Natural killer cell treated with Interleukin-12 subunit alpha and Interleukin-12 subunit beta and Interleukin-15 and Interleukin-18, amount 100 ng/mL, for 72 hours (primary cell): Measurements from ENCODE around the gene CTPS2. TPM values are rescaled to one million over a fixed set of nuclear protein-coding genes. Genes with fewer than 3 reads are reported as not detected.
"Not testable (repeated sequence)": the region's sequence is repeated elsewhere in the genome, so short reads cannot be mapped to it uniquely, and the experiment has no call there.

Experiments
- ATAC-seq, 2 donors: fragments of 150-1000 bp; cut with Tn5 transposase in 1 of 2; sonication (Bioruptor Pico), chemical (Tn5 transposase) in 1 of 2; 2 replicates each; pipeline ENCODE4 v1.10.0; 2021
- DNase-seq: peaks from one replicate; pipeline ENCODE4 v3.0.0; 2022; ENCODE audit warnings: low spot score
- H3K27ac Mint-ChIP-seq, 2 donors: 1 replicate in 1 of 2; 2 replicates in 1 of 2; pipeline ENCODE4 v1.8.0; 2022; ENCODE audit warnings: mixed read lengths in 2 of 2, mild to moderate bottlenecking in 1 of 2, moderate library complexity in 1 of 2
- H3K27me3 Mint-ChIP-seq, 2 donors: 1 replicate in 1 of 2; 2 replicates in 1 of 2; pipeline ENCODE4 v1.8.0; 2022; ENCODE audit warnings: mixed read lengths in 2 of 2
- H3K36me3 Mint-ChIP-seq: one replicate; pipeline ENCODE4 v1.8.0; 2022; ENCODE audit warnings: mixed read lengths
- H3K4me1 Mint-ChIP-seq, 2 donors: 1 replicate in 1 of 2; 2 replicates in 1 of 2; pipeline ENCODE4 v1.8.0; 2022; ENCODE audit warnings: low read depth in 2 of 2, mixed read lengths in 2 of 2, mild to moderate bottlenecking in 1 of 2
- H3K4me3 Mint-ChIP-seq: one replicate; pipeline ENCODE4 v1.8.0; 2022; ENCODE audit warnings: mixed read lengths
- H3K9me3 Mint-ChIP-seq: 2 replicates; pipeline ENCODE4 v1.8.0; 2022; ENCODE audit warnings: mixed read lengths
- total RNA-seq, 2 donors: library from RNA; stranded (reverse); gene quantifications; one replicate each; pipeline ENCODE4 v1.2.3, GENCODE V29; 2022

The CTPS2 gene
- total RNA-seq, 2 donors from 2014 or later: 3.8 to 5.8 TPM

DNA sequence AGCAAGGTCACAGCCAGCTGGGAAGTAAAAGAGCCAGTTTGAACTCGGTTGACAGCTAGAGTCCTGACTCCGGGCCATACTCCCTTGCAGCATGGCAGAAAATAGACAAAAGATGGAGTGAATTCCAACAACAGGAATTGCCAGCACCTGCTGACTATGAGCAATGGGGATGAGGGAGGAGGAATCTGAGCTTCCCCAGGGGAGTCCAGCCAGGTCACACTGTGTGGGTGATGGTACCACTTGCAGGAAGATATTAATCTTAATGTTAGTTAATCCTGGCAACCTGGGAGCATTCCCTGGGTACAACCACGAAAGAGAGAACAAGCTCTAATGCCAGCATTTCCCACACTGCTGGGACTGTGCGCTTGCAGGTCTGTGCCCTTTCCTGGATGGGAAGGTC, 110.6 kb downstream of the CTPS2 start:
- Mint-ChIP-seq H3K36me3 (peaks cover 5% of the 10 kb centered on the region), H3K27ac (no peak overlapping the region), H3K4me3 (no peak overlapping the region), H3K9me3 (no peaks in the 10 kb centered on the region), H3K4me1 (no peaks in the 10 kb centered on the region), H3K27me3 (no peaks in the 10 kb centered on the region)
- DNase-seq (no peak), ATAC-seq (no peak)

- Mint-ChIP-seq H3K4me3 (no peak overlapping the region), H3K4me1 (no peaks in the 10 kb centered on the region), H3K27ac (no peak overlapping the region), H3K27me3 (no peaks in the 10 kb centered on the region), H3K36me3 (peaks cover 5% of the 10 kb centered on the region), H3K9me3 (no peaks in the 10 kb centered on the region)
- DNase-seq: no peak
- no peak for ATAC-seq
Observed at GRCh38 chrX:16594490-16594889, 118.0 kb downstream of the CTPS2 start.

DNA sequence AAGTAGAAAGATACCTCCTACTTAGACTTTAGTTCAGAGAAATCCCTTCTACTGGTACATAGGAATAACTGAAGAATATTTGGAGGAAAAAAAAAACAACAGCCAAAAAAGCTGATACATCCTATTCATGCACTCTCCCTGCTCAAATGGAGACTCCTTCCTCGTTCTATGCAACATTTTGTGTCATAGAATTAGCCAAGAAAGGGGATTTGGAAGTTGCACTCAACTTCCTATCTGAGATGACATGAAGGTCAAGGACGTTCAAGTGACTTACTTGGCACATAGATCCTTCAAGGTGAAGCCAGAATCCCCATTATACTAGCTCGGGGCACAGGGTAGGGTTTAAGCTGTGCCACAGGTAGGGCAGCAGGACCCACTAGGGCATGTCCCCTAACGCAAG, 118.7 kb downstream of the CTPS2 start:
- H3K9me3 Mint-ChIP-seq: no peaks in the 10 kb centered on the region
- H3K27me3 Mint-ChIP-seq: no peaks in the 10 kb centered on the region
- DNase-seq: no peak
- no peak overlapping the region for H3K27ac Mint-ChIP-seq
- H3K4me3 Mint-ChIP-seq: no peak overlapping the region
- H3K36me3 Mint-ChIP-seq: peaks cover 5% of the 10 kb centered on the region
- no peak for ATAC-seq
- no peaks in the 10 kb centered on the region for H3K4me1 Mint-ChIP-seq

- H3K27me3 Mint-ChIP-seq: no peaks in the 10 kb centered on the region
Observed at GRCh38 chrX:16592194-16592770, 120.2 kb downstream of the CTPS2 start.

GRCh38 chrX:16589826-16590225, 122.6 kb downstream of the CTPS2 start:
- H3K4me3 Mint-ChIP-seq: no peak overlapping the region
- H3K9me3 Mint-ChIP-seq: no peaks in the 10 kb centered on the region
- ATAC-seq: no peak
- H3K27ac Mint-ChIP-seq: no peak overlapping the region
- peaks cover 5% of the 10 kb centered on the region for H3K36me3 Mint-ChIP-seq
- H3K4me1 Mint-ChIP-seq: no peaks in the 10 kb centered on the region
- no peak for DNase-seq
- H3K27me3 Mint-ChIP-seq: no peaks in the 10 kb centered on the region

More at GRCh38 chrX:16592194-16592770, 120.2 kb downstream of the CTPS2 start:
- Mint-ChIP-seq H3K27ac (no peak overlapping the region), H3K4me3 (no peak overlapping the region), H3K36me3 (peaks cover 5% of the 10 kb centered on the region), H3K9me3 (no peaks in the 10 kb centered on the region), H3K4me1 (no peaks in the 10 kb centered on the region)
- DNase-seq (no peak), ATAC-seq (no peak)

DNA sequence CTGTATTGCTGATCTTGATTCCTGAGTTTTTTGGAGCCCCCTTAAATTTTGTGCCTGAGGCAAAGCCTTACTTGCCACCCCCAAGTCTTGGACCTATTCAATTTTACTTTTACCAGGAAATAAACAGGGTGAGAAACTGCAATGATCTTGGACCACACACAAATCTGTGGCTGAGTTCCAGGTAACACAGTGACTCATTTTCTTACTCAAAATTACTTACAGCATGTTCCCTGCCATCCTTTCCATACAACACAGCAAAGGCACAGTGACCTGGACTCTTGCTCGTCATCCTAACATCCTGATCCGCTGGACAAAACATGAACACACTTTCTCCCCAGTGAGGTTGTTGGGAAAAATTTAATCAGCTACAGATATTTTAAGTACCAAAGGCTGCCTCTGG, 123.3 kb downstream of the CTPS2 start:
- no peaks in the 10 kb centered on the region for H3K27me3 Mint-ChIP-seq
- no peak overlapping the region for H3K4me3 Mint-ChIP-seq
- ATAC-seq (no peak), DNase-seq (no peak)
- no peaks in the 10 kb centered on the region for H3K9me3 Mint-ChIP-seq
- peaks cover 5% of the 10 kb centered on the region for H3K36me3 Mint-ChIP-seq
- no peak overlapping the region for H3K27ac Mint-ChIP-seq
- no peaks in the 10 kb centered on the region for H3K4me1 Mint-ChIP-seq

- ATAC-seq (no peak), DNase-seq (no peak)
- no peak overlapping the region for H3K4me3 Mint-ChIP-seq
- no peaks in the 10 kb centered on the region for H3K27me3 Mint-ChIP-seq
- H3K9me3 Mint-ChIP-seq: no peaks in the 10 kb centered on the region
- H3K27ac Mint-ChIP-seq: no peak overlapping the region
- no peaks in the 10 kb centered on the region for H3K4me1 Mint-ChIP-seq
- H3K36me3 Mint-ChIP-seq: peaks cover 5% of the 10 kb centered on the region
Observed at GRCh38 chrX:16588266-16588665, 124.2 kb downstream of the CTPS2 start.

DNA sequence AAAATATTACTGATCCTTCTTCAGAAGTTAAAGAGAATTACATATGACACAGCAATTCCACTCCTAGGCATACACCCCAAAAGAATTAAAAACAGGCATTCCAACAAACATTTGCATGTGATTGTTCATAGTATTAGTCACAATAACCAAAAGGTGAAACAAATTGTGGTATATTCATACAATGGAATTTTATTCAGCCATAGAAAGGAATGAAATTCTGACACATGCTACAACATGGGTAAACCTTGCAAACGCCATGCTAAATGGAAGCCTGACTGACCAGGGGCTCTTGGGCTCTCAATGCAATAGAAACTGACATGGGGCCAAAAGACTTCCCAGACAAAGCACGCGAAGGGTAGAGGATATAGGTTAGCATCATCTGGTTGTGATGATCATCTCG, 124.6 kb downstream of the CTPS2 start:
- ATAC-seq: no peak
- Mint-ChIP-seq H3K27ac (no peak overlapping the region), H3K36me3 (peaks cover 5% of the 10 kb centered on the region), H3K4me1 (no peaks in the 10 kb centered on the region), H3K4me3 (no peak overlapping the region), H3K27me3 (no peaks in the 10 kb centered on the region), H3K9me3 (no peaks in the 10 kb centered on the region)
- no peak for DNase-seq

- Mint-ChIP-seq H3K4me3 (no peak overlapping the region), H3K27me3 (no peaks in the 10 kb centered on the region), H3K36me3 (peaks cover 5% of the 10 kb centered on the region), H3K9me3 (no peaks in the 10 kb centered on the region), H3K4me1 (no peaks in the 10 kb centered on the region), H3K27ac (no peak overlapping the region)
- DNase-seq (no peak), ATAC-seq (no peak)
Observed at GRCh38 chrX:16586377-16587112, 125.9 kb downstream of the CTPS2 start.

DNA sequence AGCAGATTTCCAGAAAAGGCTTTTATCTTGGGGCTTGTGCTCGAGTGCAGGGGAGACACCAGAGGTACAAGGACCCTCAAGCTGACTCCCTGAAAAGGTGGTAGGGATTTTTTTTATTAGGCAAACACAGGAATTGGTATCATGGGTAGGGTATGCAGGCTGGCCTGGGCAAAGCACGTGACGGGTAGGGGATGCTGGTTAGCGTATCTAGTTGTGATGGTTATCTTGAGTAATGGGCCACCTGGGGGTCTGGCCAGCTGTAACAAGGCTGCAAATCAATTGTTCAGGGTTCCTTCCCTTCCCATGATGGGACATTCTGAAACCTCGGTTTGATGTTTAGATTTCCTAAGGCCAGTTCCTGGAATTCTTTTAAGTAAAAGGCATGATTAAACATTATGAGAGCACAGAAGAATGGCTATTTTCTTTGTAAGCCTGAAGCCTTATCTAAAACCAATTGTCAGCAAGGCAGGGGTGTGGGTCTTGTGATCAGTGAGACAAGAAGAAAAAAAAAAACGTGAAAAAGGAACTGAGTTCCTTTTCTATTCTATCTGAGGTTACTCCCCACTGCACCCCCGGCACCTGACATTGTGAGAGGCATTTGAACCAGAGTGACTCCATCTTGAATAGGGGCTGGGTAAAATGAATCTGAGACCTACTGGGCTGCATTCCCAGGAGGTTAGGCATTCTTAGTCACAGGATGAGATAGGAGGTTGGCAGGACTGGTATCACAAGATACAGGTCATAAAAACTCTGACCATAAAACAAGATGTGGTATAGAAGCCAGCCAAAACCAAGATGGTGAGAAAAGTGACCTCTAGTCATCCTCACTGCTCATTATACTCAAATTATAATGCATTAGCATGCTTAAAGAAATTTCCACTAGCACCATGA, 126.7 kb downstream of the CTPS2 start:
- Mint-ChIP-seq H3K27me3 (no peaks in the 10 kb centered on the region), H3K4me1 (no peaks in the 10 kb centered on the region), H3K36me3 (peaks cover 5% of the 10 kb centered on the region), H3K27ac (no peak overlapping the region), H3K4me3 (no peak overlapping the region), H3K9me3 (no peaks in the 10 kb centered on the region)
- no peak for DNase-seq
- ATAC-seq: no peak

- H3K36me3 Mint-ChIP-seq, H3K27ac Mint-ChIP-seq, ATAC-seq, H3K4me1 Mint-ChIP-seq, H3K9me3 Mint-ChIP-seq, H3K4me3 Mint-ChIP-seq, DNase-seq, H3K27me3 Mint-ChIP-seq: not testable (repeated sequence)
Observed at GRCh38 chrX:16580004-16580797, 132.3 kb downstream of the CTPS2 start.

DNA sequence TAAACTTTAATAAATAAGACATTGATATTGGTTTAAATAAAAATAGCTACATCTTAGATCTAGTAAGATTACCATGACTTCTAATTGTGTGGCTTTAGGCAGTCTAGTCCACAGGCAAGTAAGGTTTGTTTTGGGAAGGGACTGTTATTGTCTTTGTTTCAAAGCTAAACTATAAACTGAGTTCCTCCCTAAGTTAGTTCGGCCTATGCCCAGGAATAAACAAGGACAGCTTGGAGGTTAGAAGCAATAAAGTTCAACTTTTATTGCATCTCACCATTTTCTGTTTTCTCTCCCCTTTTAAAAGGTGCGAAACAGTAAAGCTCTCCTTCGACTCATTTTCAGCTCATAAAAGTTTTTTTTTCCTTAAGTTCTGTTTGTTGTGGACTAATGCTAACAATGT, 133.0 kb downstream of the CTPS2 start:
- Mint-ChIP-seq H3K27me3 (peaks cover 0 to 6% of the 10 kb centered on the region in 2 donors), H3K4me3 (no peak overlapping the region), H3K27ac (no peak overlapping the region), H3K36me3 (no peaks in the 10 kb centered on the region), H3K4me1 (no peaks in the 10 kb centered on the region), H3K9me3 (peaks cover 2% of the 10 kb centered on the region)
- DNase-seq (no peak), ATAC-seq (no peak)

- H3K4me1 Mint-ChIP-seq: no peaks in the 10 kb centered on the region
- H3K9me3 Mint-ChIP-seq: peaks cover 2% of the 10 kb centered on the region
- peaks cover 0 to 6% of the 10 kb centered on the region in 2 donors for H3K27me3 Mint-ChIP-seq
- H3K27ac Mint-ChIP-seq: no peak overlapping the region
- DNase-seq (no peak), ATAC-seq (no peak)
- H3K36me3 Mint-ChIP-seq: no peaks in the 10 kb centered on the region
- no peak overlapping the region for H3K4me3 Mint-ChIP-seq
Observed at GRCh38 chrX:16578218-16578617, 134.3 kb downstream of the CTPS2 start.
